ENCODE results near the gene CHTOP.

Gene CHTOP

DNA sequence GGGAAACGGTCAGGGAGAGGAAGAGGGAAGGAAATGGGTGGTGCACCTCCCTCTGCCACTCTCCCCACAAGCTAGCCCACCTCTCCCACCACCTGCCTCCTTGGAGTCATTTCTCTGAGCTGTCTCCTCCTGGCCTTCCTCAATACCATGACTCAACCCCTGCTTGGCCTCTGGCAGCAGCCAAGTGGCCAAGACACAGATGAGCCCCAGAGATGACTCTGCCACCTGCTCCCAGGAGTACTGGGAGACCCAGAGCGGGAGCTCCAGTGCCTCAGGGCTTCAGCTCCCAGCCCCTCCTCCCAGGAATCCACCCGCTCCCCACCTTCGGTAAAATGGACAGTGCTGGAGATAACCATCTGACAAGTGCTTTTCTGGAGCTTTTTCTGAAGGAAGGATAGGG lies 23.5 kb upstream of the CHTOP start:
- WGBS: 73% methylated on average over 3 of the region's 4 CpGs
- Histone ChIP-seq H3K23ac (ENCODE audit: low read length in 2 of 2) (no peak overlapping the region), H2AK5ac (ENCODE audit: low read length, severe bottlenecking) (peak overlapping the region; percentile 19), H3K18ac (ENCODE audit: low read depth in 1 of 2, low read length in 2 of 2) (peak overlapping the region in 1 of 2 experiments; percentile 28), H3K4ac (ENCODE audit: low read depth in 1 of 2, low read length in 2 of 2) (no peak overlapping the region), H3K9ac (ENCODE audit: low read length) (peak overlapping the region; percentile 87), H2BK120ac (ENCODE audit: low read depth, low read length) (no peak overlapping the region), H4K91ac (ENCODE audit: low read length) (no peak overlapping the region), H3K27ac (ENCODE audit: low read length, poor library complexity, severe bottlenecking) (peak overlapping the region; percentile 93), H3K36me3 (ENCODE audit: control insufficient read depth in 1 of 2, insufficient read depth in 2 of 2, low read depth in 1 of 2, low read length in 2 of 2) (peaks cover 30 to 36% of the 10 kb centered on the region in 2 experiments), H2BK5ac (ENCODE audit: low read depth, low read length, poor library complexity, severe bottlenecking) (no peak overlapping the region), H3K4me2 (ENCODE audit: low read length, poor library complexity, severe bottlenecking) (peak overlapping the region; percentile 76), H3K79me1 (replicated peaks; ENCODE audit: low read length, poor library complexity, severe bottlenecking) (peaks cover 14% of the 10 kb centered on the region), H3K4me3 (ENCODE audit: insufficient read depth in 1 of 2, low read depth in 1 of 2, low read length in 2 of 2) (peak overlapping the region in 1 of 2 experiments; percentile 78), H3K9me3 (ENCODE audit: control insufficient read depth, low read length) (no peaks in the 10 kb centered on the region), H2BK12ac (ENCODE audit: low read length in 2 of 2) (no peak overlapping the region), H4K8ac (ENCODE audit: low read length) (no peak overlapping the region), H3K27me3 (ENCODE audit: control insufficient read depth in 1 of 2, insufficient read depth in 1 of 2, low read length in 2 of 2) (no peaks in the 10 kb centered on the region), H2AFZ (ENCODE audit: low read depth, low read length) (no peak overlapping the region), H3K14ac (ENCODE audit: low read length in 2 of 2) (no peak overlapping the region), H3K4me1 (ENCODE audit: control insufficient read depth, insufficient read depth, low read depth, low read length) (peaks cover 52% of the 10 kb centered on the region), H2BK15ac (ENCODE audit: low read depth, poor library complexity, severe bottlenecking) (no peak overlapping the region)
- no peak for DNase-seq

DNA sequence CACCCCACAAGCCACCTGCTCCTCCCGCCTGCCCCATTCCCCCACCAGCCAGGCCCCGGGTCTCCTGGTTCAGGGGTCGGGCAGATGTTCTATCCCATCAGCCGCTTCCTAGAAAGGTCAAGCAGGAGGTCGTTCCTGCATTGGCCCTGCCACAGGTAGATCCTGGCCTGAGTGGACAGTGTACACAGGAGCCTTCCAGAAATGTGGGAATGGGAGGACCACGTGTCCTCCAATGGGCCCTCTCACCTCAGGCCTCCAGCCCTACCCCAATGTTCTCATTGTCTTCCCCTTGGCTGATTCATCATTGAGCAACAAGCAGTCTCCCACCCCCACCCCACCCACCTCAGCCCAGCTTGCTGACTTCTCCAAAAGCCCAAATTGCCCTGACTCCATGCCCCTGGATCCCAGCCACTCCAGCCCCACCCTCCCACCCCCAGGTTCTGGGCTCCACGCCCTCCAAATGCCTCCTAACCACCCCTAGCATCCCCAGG lies 23.0 kb upstream of the CHTOP start:
- Histone ChIP-seq H3K4me3 (ENCODE audit: insufficient read depth in 1 of 2, low read depth in 1 of 2, low read length in 2 of 2) (peak overlapping the region in 1 of 2 experiments; percentile 98), H2AK5ac (ENCODE audit: low read length, severe bottlenecking) (no peak overlapping the region), H2AFZ (ENCODE audit: low read depth, low read length) (no peak overlapping the region), H3K4me1 (ENCODE audit: control insufficient read depth, insufficient read depth, low read depth, low read length) (peaks cover 52% of the 10 kb centered on the region), H3K79me1 (replicated peaks; ENCODE audit: low read length, poor library complexity, severe bottlenecking) (peaks cover 12% of the 10 kb centered on the region), H3K27ac (ENCODE audit: low read length, poor library complexity, severe bottlenecking) (peak overlapping the region; percentile 95), H4K91ac (ENCODE audit: low read length) (no peak overlapping the region), H3K14ac (ENCODE audit: low read length in 2 of 2) (peak overlapping the region in 1 of 2 experiments; percentile 36), H3K36me3 (ENCODE audit: control insufficient read depth in 1 of 2, insufficient read depth in 2 of 2, low read depth in 1 of 2, low read length in 2 of 2) (peaks cover 27 to 30% of the 10 kb centered on the region in 2 experiments), H3K4ac (ENCODE audit: low read depth in 1 of 2, low read length in 2 of 2) (no peak overlapping the region), H3K27me3 (ENCODE audit: control insufficient read depth in 1 of 2, insufficient read depth in 1 of 2, low read length in 2 of 2) (no peaks in the 10 kb centered on the region), H3K18ac (ENCODE audit: low read depth in 1 of 2, low read length in 2 of 2) (peak overlapping the region in 1 of 2 experiments; percentile 28), H3K23ac (ENCODE audit: low read length in 2 of 2) (no peak overlapping the region), H3K9ac (ENCODE audit: low read length) (peak overlapping the region; percentile 98), H3K4me2 (ENCODE audit: low read length, poor library complexity, severe bottlenecking) (peak overlapping the region; percentile 76), H2BK120ac (ENCODE audit: low read depth, low read length) (no peak overlapping the region), H4K8ac (ENCODE audit: low read length) (no peak overlapping the region), H2BK5ac (ENCODE audit: low read depth, low read length, poor library complexity, severe bottlenecking) (no peak overlapping the region), H2BK15ac (ENCODE audit: low read depth, poor library complexity, severe bottlenecking) (no peak overlapping the region), H3K9me3 (ENCODE audit: control insufficient read depth, low read length) (no peaks in the 10 kb centered on the region), H2BK12ac (ENCODE audit: low read length in 2 of 2) (no peak overlapping the region)
- DNase-seq: no peak
- 82% methylated on average over 6 of the region's 7 CpGs for WGBS

DNA sequence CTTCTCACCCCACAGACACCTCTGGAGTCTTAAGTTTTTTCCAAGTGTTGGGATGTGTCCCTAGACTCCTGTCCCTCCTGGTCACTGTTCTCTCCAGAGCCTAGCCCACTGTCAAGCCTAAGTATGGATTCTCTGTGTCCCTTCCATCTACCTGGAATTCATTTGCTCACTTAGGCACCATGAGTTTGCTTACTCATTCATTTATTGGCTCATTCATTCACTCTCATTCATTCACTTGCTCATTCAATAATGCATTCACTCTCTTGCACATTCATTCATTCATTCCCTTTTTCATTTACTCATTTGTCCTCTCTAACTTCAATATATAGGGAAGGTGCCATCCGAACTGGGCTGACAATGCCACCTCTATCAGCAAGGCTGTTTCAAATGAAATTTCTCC lies 22.5 kb upstream of the CHTOP start:
- DNase-seq: no peak
- H2BK15ac ChIP-seq (ENCODE audit: low read depth, poor library complexity, severe bottlenecking): no peak overlapping the region
- no peaks in the 10 kb centered on the region for H3K9me3 ChIP-seq (ENCODE audit: control insufficient read depth, low read length)
- peaks cover 10% of the 10 kb centered on the region for H3K79me1 ChIP-seq (replicated peaks; ENCODE audit: low read length, poor library complexity, severe bottlenecking)
- H3K14ac ChIP-seq (ENCODE audit: low read length in 2 of 2): no peak overlapping the region
- peak overlapping the region; percentile 51 for H2BK5ac ChIP-seq (ENCODE audit: low read depth, low read length, poor library complexity, severe bottlenecking)
- no peak overlapping the region for H2AFZ ChIP-seq (ENCODE audit: low read depth, low read length)
- H2AK5ac ChIP-seq (ENCODE audit: low read length, severe bottlenecking): peak overlapping the region; percentile 48
- peak overlapping the region; percentile 95 for H3K27ac ChIP-seq (ENCODE audit: low read length, poor library complexity, severe bottlenecking)
- no peak overlapping the region for H3K23ac ChIP-seq (ENCODE audit: low read length in 2 of 2)
- no peaks in the 10 kb centered on the region for H3K27me3 ChIP-seq (ENCODE audit: control insufficient read depth in 1 of 2, insufficient read depth in 1 of 2, low read length in 2 of 2)
- H3K4me3 ChIP-seq (ENCODE audit: insufficient read depth in 1 of 2, low read depth in 1 of 2, low read length in 2 of 2): peak overlapping the region; percentile 67 to 98
- no peak overlapping the region for H2BK12ac ChIP-seq (ENCODE audit: low read length in 2 of 2)
- no peak overlapping the region for H4K91ac ChIP-seq (ENCODE audit: low read length)
- no peak overlapping the region for H4K8ac ChIP-seq (ENCODE audit: low read length)
- H3K18ac ChIP-seq (ENCODE audit: low read depth in 1 of 2, low read length in 2 of 2): no peak overlapping the region
- peaks cover 22 to 25% of the 10 kb centered on the region in 2 experiments for H3K36me3 ChIP-seq (ENCODE audit: control insufficient read depth in 1 of 2, insufficient read depth in 2 of 2, low read depth in 1 of 2, low read length in 2 of 2)
- H3K9ac ChIP-seq (ENCODE audit: low read length): peak overlapping the region; percentile 98
- H3K4me2 ChIP-seq (ENCODE audit: low read length, poor library complexity, severe bottlenecking): peak overlapping the region; percentile 76
- no peak overlapping the region for H3K4ac ChIP-seq (ENCODE audit: low read depth in 1 of 2, low read length in 2 of 2)
- 95% methylated on average over 1 of the region's 1 CpG for WGBS
- no peak overlapping the region for H2BK120ac ChIP-seq (ENCODE audit: low read depth, low read length)
- H3K4me1 ChIP-seq (ENCODE audit: control insufficient read depth, insufficient read depth, low read depth, low read length): peaks cover 54% of the 10 kb centered on the region

DNA sequence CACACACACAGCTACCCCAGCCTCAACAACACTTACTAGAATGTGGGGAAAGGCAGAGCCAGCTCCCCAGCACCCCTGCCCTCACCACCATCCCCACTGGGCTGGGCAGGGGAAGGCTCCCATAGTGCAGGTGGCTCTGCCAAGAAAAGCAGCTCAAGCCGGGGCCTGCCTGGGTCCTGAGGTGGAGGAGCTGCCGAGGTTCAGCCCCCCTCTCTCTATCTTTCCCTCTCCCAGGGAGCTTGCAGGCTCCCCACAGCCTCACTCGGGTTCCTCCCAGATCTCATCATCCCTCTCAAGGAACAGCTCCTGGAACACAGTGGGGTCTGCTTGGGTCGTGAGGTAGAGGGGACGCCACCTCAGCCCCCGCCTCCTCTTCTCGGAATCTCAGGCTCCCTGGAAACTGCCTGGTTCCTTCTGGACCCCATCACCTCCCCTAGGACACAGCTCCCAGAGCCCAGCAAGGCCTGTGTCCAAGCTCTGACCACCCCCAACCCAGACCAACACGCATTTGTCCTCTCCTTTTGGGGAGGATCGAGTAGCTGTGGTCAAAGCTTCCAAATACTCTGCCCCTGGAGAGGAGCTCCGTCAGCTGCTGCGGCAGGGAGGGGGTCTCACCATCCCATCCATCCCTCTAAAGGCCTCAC lies 21.6 kb upstream of the CHTOP start:
- Histone ChIP-seq H2BK15ac (ENCODE audit: low read depth, poor library complexity, severe bottlenecking) (peak overlapping the region; percentile 73), H3K23ac (ENCODE audit: low read length in 2 of 2) (no peak overlapping the region), H2AFZ (ENCODE audit: low read depth, low read length) (no peak overlapping the region), H3K18ac (ENCODE audit: low read depth in 1 of 2, low read length in 2 of 2) (peak overlapping the region; percentile 24 to 80), H3K9ac (ENCODE audit: low read length) (peak overlapping the region; percentile 98), H2AK5ac (ENCODE audit: low read length, severe bottlenecking) (peak overlapping the region; percentile 98), H3K4me3 (ENCODE audit: insufficient read depth in 1 of 2, low read depth in 1 of 2, low read length in 2 of 2) (peak overlapping the region; percentile 67 to 98), H3K27me3 (ENCODE audit: control insufficient read depth in 1 of 2, insufficient read depth in 1 of 2, low read length in 2 of 2) (no peaks in the 10 kb centered on the region), H3K4me2 (ENCODE audit: low read length, poor library complexity, severe bottlenecking) (peak overlapping the region; percentile 76), H2BK120ac (ENCODE audit: low read depth, low read length) (peak overlapping the region; percentile 81), H4K8ac (ENCODE audit: low read length) (peak overlapping the region; percentile 65), H3K4me1 (ENCODE audit: control insufficient read depth, insufficient read depth, low read depth, low read length) (peaks cover 54% of the 10 kb centered on the region), H2BK12ac (ENCODE audit: low read length in 2 of 2) (peak overlapping the region; percentile 0 to 1), H4K91ac (ENCODE audit: low read length) (peak overlapping the region; percentile 66), H3K79me1 (replicated peaks; ENCODE audit: low read length, poor library complexity, severe bottlenecking) (peaks cover 4% of the 10 kb centered on the region), H3K14ac (ENCODE audit: low read length in 2 of 2) (no peak overlapping the region), H3K36me3 (ENCODE audit: control insufficient read depth in 1 of 2, insufficient read depth in 2 of 2, low read depth in 1 of 2, low read length in 2 of 2) (peaks cover 13 to 17% of the 10 kb centered on the region in 2 experiments), H3K9me3 (ENCODE audit: control insufficient read depth, low read length) (no peaks in the 10 kb centered on the region), H3K4ac (ENCODE audit: low read depth in 1 of 2, low read length in 2 of 2) (peak overlapping the region; percentile 63 to 83), H2BK5ac (ENCODE audit: low read depth, low read length, poor library complexity, severe bottlenecking) (peak overlapping the region; percentile 93), H3K27ac (ENCODE audit: low read length, poor library complexity, severe bottlenecking) (peak overlapping the region; percentile 95)
- DNase-seq: no peak
- WGBS: 77% methylated on average over 11 of the region's 11 CpGs

Measured in mesenchymal stem cell (in vitro differentiated cells and primary cell).